A549 (cell line): ENCODE data around the gene PYGL.

Source experiments
- RNF2 ChIP-seq: fragments of 200-600 bp; sonication (generic); IDR thresholded peaks from 2 replicates; pipeline ENCODE4 v1.6.1; 2016; ENCODE audit warnings: low read depth, mild to moderate bottlenecking, antibody characterized with exemption, moderate library complexity, borderline replicate concordance
- TF ChIP-seq, protein P1 (sequence below): fragments of 200-600 bp; sonication (generic); IDR thresholded peaks from 2 replicates; pipeline ENCODE4 v1.6.1; 2016; ENCODE audit warnings: antibody characterized with exemption, mild to moderate bottlenecking, moderate library complexity
- TF ChIP-seq, protein P2 (sequence below): fragments of >200 bp; sonication (Bioruptor Twin); formaldehyde crosslinking; IDR thresholded peaks from 3 replicates; pipeline ENCODE4 v1.5.1; 2016

DNA sequence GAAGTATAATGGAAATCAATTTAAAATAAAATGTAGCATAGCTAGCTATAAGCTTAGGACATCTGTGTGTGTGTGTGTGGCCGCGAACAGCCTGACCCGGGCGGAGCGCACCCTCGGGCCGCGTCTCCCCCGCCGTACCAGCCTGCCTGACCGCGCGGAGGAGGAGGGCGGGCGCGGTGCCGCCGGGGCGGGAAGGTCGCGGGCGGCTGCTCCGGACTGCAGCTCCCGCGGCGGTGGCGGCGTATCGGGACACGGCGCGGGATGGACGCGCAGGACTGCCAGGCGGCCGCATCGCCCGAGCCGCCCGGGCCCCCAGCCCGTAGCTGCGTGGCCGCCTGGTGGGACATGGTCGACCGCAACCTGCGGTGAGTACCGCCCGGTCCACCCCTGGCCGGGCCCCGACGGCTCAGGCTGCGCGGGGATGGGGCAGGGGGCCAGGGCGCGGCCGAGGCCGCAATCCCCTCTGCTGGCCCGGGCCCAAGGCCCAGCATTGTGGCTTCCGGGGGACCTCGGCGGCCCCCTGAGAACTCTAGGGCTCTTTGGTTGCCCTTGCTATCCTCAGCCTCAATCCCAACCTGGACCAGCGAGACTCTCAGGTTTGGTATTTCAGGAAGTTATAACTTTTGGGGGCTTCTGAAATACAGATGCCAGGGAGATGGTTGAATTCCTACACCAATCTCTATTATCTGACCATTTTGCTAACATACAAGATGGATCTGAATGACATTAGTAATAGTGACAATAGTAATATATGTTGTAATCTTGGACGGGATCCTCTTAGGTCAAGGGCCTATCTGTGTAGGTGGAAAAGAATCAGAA, 72.2 kb downstream of the PYGL start, which contains the start of gene ABHD12B:
- TF ChIP-seq, protein P1, sequence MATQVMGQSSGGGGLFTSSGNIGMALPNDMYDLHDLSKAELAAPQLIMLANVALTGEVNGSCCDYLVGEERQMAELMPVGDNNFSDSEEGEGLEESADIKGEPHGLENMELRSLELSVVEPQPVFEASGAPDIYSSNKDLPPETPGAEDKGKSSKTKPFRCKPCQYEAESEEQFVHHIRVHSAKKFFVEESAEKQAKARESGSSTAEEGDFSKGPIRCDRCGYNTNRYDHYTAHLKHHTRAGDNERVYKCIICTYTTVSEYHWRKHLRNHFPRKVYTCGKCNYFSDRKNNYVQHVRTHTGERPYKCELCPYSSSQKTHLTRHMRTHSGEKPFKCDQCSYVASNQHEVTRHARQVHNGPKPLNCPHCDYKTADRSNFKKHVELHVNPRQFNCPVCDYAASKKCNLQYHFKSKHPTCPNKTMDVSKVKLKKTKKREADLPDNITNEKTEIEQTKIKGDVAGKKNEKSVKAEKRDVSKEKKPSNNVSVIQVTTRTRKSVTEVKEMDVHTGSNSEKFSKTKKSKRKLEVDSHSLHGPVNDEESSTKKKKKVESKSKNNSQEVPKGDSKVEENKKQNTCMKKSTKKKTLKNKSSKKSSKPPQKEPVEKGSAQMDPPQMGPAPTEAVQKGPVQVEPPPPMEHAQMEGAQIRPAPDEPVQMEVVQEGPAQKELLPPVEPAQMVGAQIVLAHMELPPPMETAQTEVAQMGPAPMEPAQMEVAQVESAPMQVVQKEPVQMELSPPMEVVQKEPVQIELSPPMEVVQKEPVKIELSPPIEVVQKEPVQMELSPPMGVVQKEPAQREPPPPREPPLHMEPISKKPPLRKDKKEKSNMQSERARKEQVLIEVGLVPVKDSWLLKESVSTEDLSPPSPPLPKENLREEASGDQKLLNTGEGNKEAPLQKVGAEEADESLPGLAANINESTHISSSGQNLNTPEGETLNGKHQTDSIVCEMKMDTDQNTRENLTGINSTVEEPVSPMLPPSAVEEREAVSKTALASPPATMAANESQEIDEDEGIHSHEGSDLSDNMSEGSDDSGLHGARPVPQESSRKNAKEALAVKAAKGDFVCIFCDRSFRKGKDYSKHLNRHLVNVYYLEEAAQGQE = no peak
- TF ChIP-seq RNF2 = no peak
- TF ChIP-seq, protein P2, sequence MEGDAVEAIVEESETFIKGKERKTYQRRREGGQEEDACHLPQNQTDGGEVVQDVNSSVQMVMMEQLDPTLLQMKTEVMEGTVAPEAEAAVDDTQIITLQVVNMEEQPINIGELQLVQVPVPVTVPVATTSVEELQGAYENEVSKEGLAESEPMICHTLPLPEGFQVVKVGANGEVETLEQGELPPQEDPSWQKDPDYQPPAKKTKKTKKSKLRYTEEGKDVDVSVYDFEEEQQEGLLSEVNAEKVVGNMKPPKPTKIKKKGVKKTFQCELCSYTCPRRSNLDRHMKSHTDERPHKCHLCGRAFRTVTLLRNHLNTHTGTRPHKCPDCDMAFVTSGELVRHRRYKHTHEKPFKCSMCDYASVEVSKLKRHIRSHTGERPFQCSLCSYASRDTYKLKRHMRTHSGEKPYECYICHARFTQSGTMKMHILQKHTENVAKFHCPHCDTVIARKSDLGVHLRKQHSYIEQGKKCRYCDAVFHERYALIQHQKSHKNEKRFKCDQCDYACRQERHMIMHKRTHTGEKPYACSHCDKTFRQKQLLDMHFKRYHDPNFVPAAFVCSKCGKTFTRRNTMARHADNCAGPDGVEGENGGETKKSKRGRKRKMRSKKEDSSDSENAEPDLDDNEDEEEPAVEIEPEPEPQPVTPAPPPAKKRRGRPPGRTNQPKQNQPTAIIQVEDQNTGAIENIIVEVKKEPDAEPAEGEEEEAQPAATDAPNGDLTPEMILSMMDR = no peak
